Fibroblast of skin of back (primary cell): ENCODE data around the gene TBC1D22A.
"Not testable (repeated sequence)": the region's sequence is repeated elsewhere in the genome, so short reads cannot be mapped to it uniquely, and the experiment has no call there.

Experiments used
- DNase-seq: peaks from one replicate; pipeline ENCODE4 v3.0.0-alpha.2; 2013

TBC1D22A gene

DNA sequence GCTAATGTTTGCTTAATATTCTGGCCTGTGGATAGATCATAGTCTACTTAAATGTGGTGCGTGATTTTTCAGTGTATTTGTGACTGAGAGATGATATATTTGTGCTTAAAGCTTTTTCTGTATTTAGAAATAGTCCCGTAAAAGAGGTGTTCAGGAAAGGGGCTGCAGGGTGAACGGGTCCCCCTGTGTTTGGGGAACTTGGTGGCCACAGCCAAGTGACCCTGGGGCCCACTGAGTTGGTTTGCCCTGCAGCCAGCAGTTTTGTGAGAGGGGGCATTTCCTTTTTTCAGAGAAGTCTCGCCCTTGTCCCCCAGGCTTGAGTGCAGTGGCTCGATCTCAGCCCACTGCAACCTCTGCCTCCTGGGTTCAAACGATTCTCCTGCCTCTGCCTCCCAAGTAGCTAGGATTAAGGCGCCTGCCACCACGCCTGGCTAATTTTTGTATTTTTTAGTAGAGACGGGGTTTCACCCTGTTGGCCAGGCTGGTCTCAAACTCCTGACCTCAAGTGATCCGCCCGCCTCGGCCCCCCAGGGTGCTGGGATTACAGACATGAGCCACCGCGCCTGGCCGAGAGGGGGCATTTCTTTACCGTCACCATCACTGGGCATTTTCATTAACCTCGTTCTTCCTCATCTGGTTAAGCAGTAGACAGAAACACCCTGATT lies 287.4 kb downstream of the TBC1D22A start:
- DNase-seq: not testable (repeated sequence)

DNA sequence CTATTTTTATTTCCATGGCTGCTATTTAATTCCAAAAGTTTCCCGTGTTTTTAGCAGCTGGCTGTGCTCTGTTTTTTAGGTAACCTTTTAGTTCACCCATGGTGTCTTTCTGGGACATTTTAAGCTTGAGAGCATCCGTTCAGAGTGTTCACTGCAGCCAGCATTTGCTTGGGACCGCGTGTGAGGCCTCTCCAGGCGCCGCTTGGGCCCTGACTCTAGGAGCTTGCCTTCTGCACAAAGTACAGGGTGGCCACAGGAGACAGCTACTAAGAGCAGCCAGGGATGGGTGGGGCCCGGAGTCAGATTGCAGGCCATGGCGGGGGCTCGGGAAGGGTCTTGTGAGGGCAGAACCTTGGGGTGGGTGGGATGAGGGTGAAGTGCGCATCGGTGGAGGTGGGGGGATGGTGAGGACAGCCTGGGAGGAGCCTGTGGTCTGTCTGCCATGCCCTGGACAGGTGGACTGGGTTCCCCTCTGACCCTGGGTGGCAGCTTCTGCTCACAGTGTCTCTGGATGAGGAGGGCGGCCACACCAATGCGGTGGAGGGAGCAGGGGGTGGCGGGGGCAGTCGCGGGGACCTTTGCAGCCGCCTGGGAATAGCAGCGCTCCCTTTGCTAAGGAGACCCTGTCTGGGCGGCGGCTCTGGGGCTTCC lies 288.1 kb downstream of the TBC1D22A start:
- no peak for DNase-seq

GRCh38 chr22:47051441-47052071 lies 289.1 kb downstream of the TBC1D22A start:
- DNase-seq: no peak

- no peak for DNase-seq
Observed at GRCh38 chr22:47052236-47053012, 290.0 kb downstream of the TBC1D22A start.

DNA sequence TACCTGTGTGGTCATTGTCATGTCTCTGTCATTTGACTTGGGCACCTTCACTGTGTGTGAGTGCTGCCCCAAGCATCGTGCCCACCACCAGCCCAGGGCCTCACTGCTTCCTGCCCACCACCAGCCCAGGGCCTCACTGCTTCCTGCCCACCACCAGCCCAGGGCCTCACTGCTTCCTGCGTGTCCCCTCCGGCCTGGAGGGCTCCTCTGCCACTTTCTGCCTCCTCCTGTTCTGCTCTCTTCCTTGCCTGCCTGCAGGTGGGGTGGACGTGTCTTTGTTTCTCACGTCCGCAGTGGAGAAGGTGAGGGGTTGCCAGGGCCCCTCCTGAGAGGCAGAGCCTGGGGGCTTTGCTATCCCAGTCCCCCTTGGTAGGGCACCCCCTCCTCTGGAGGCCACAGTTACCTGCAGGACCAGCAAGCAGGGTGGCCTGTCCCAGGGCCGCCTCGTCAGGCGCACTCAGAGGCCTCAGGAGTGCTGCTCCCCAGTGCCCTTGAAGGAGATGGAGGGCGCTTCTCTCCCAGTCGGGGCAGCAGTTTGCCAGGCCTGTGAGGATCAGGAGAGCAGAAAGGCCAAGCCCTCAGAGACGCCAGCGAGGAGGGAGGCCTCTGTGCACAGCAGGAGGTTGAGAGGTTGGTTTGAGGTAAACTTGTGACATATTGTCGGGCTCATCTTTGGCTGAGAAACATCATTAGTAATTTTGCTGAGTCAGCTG lies 290.7 kb downstream of the TBC1D22A start:
- no peak for DNase-seq

DNA sequence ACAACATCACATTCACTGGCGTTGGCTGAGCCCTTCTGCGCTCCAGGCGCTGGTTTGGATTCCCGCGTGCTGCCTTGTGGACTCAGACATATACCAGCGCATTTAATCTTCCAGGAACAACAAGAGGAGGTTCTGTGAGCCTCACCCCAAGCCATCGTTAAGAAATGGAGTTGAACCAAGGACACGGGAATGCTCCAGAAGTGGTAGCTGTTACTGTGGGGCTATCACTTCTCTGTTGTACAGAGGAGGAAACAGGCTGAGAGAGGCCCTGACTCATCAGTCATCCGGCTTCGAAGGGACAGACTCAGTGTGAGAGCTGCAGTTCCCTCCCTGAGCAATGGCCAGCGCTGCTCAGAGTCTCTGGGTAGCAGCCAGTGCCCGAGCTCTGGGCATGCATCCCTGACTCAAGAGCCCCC lies 291.3 kb downstream of the TBC1D22A start:
- DNase-seq: peak; percentile 55

DNA sequence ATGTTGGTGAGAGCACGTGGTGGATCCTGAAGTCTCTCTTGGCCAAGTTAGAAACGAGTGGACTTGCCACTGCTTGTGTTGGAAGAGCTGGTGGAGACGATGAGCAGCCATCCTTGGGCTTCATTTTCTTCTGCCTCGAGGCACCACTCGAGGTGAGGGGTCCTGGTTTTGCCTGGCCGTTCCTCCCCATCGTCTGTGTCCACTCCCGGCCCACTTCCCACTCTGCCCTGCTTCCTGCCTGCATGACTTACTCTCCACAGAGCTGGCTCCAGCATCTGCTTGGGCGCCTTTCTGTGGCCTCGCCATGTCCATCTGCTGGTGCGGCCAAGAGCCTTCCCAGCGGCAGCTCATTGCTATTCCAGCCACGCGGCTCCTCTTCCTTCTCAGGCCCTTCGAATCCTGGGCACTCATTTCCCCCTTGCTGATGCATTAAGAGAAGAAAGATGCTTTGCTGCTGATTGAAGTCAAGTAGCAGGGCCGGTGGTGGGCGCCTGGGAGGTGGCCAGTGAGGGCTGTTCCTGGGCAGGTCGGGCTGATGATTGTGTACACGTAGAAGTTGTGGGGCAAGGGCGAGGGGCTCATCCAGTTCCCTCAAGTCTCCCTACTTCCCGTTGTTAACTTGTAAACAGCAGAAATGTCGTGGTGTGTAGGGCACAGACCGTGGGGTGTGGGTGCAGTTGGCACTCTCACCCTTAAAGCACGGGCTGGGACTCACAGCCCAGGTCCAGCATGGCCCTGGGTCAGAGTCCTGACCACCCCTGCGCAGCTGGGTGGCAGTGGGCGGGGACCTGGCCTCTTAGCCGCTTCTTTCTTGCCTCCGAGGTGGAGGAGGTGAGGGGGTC lies 292.0 kb downstream of the TBC1D22A start:
- DNase-seq: no peak

DNA sequence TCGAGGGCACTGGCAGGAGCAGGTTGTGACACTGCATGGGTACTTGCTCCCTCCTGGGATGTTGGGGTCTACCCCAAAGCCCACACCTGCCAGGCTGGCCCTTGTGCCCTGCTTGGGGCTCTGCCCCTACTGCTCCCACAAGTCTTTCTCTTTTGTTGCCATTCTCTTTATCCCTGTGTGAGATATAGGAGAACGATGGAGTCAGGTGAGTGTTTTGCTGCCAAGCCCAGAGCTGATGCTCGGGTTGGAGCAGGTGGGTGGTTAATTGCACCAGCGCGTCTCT lies 292.6 kb downstream of the TBC1D22A start:
- no peak for DNase-seq

DNA sequence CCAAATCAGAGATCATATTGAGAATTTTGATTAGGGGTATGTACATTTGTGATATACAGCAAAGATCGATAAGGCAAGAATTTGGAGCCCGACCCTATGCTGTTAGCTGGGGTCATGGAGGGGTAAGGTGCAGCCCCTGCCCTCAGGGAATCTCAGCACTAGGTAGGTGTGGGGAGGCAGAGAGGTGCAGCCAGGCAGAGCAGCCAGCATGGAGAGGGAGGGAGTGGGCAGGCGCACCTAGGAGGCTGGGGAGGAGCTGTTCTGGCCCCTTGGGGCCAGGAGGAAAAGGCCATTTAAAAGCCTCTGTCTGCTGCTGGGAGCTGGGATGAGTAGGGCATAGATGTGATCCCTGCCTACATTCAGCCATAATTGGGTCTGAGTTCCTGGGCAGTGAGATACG lies 293.0 kb downstream of the TBC1D22A start:
- no peak for DNase-seq

GRCh38 chr22:47055921-47056320 lies 293.5 kb downstream of the TBC1D22A start:
- DNase-seq: no peak

GRCh38 chr22:47056361-47056760 lies 293.9 kb downstream of the TBC1D22A start:
- no peak for DNase-seq

GRCh38 chr22:47056776-47057470 lies 294.5 kb downstream of the TBC1D22A start:
- DNase-seq: no peak

- no peak for DNase-seq
Observed at GRCh38 chr22:47057916-47058585, 295.6 kb downstream of the TBC1D22A start.

DNA sequence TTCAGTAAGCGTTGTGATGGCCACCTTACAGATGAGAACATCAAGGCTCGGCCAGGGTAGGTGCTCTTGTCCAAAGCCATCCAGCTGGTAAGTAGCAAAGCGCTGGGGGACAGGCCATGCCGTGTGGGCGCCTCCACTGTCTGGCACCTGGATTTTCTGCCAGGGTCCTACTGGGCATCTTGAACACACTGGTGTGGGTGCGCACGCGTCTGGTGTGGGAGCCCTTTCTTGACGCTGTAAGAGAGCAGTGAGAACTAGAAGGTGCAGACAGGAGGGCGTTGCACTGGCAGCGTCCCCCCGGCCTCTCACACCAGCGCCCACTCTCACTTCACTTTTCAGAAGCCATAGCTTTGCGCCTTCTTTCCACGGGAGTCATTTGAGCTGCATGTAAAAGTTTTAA lies 296.6 kb downstream of the TBC1D22A start:
- DNase-seq: no peak

DNA sequence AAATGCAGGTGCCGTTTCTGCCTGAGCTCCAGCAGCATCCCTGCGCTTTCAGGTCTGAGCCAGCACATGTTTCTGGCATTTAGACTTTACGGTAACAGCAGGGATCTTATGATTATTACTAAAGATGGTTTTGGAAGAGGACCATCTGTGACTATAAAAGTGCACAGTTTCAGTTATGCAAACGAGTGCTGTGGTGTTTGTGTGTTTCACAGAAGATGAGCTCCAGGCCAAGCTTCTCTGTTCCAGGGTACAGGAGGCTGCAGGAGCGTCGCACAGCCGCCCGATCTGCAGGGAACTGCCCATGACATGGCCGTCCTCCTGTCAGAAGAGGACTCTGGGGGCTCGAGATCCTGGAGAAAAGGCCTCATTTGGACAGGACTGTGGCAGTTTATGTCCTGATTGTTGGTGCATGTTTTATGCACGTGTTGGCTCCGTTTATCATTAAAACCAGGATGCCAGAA lies 297.3 kb downstream of the TBC1D22A start:
- DNase-seq: no peak

GRCh38 chr22:47060718-47061117 lies 298.3 kb downstream of the TBC1D22A start:
- DNase-seq: no peak

GRCh38 chr22:47061226-47061625 lies 298.8 kb downstream of the TBC1D22A start:
- DNase-seq: no peak

GRCh38 chr22:47062126-47062525 lies 299.7 kb downstream of the TBC1D22A start:
- DNase-seq: no peak

- DNase-seq: no peak
Observed at GRCh38 chr22:47063071-47063509, 300.6 kb downstream of the TBC1D22A start.

GRCh38 chr22:47063606-47064005 lies 301.2 kb downstream of the TBC1D22A start:
- DNase-seq: no peak
